ENCODE measurements around the gene SIRT6. TPM values are rescaled to one million over a fixed set of nuclear protein-coding genes. Genes with fewer than 3 reads are reported as not detected.

The SIRT6 gene
- total RNA-seq, 4 donors from 2014 or later, result 16.0 to 24.1 (median 19.9) TPM

- 94% methylated on average over 81 of the region's 81 CpGs for WGBS
- Histone ChIP-seq H3K27me3 (peaks cover 0 to 1% (median 0%) of the 10 kb centered on the region in 4 donors), H3K27ac (replicated peaks in 1 of 4) (no peak overlapping the region), H3K36me3 (no peaks in the 10 kb centered on the region), H3K9me3 (no peaks in the 10 kb centered on the region), H3K4me1 (no peaks in the 10 kb centered on the region), H3K4me3 (no peak overlapping the region)
- TF ChIP-seq EP300 (IDR thresholded peaks at IDR 0.05) (no peak), POLR2AphosphoS5 (IDR thresholded peaks at IDR 0.05) (no peak), POLR2A (IDR thresholded peaks at IDR 0.05; ENCODE audit: low read depth) (no peak), CTCF (IDR thresholded peaks at IDR 0.05) (no peak)
- no peak for DNase-seq (ENCODE audit: extremely low spot score)
- intact Hi-C loops (cut with DNase I), result no loop called here
These were observed 35.3 kb upstream of the SIRT6 start for GRCh38 chr19:4217429-4218264.

GRCh38 chr19:4216846-4217245, 34.5 kb upstream of the SIRT6 start:
- no peak for DNase-seq (ENCODE audit: extremely low spot score)
- H3K27ac ChIP-seq (replicated peaks in 1 of 4), result no peak overlapping the region
- H3K4me3 ChIP-seq, result no peak overlapping the region
- no peaks in the 10 kb centered on the region for H3K36me3 ChIP-seq
- H3K9me3 ChIP-seq, result no peaks in the 10 kb centered on the region
- TF ChIP-seq POLR2AphosphoS5 (IDR thresholded peaks at IDR 0.05), result no peak
- TF ChIP-seq EP300 (IDR thresholded peaks at IDR 0.05), result no peak
- TF ChIP-seq POLR2A (IDR thresholded peaks at IDR 0.05; ENCODE audit: low read depth), result no peak
- TF ChIP-seq CTCF (IDR thresholded peaks at IDR 0.05), result no peak
- H3K4me1 ChIP-seq, result no peaks in the 10 kb centered on the region
- H3K27me3 ChIP-seq, result peaks cover 0 to 7% (median 0%) of the 10 kb centered on the region in 4 donors
- intact Hi-C loops (cut with DNase I), result no loop called here
- WGBS, result 81% methylated on average over 6 of the region's 6 CpGs

- Histone ChIP-seq H3K4me1 (no peaks in the 10 kb centered on the region), H3K27me3 (peaks cover 0 to 18% (median 0%) of the 10 kb centered on the region in 4 donors), H3K4me3 (no peak overlapping the region), H3K27ac (replicated peaks in 1 of 4) (no peak overlapping the region), H3K36me3 (no peaks in the 10 kb centered on the region), H3K9me3 (no peaks in the 10 kb centered on the region)
- TF ChIP-seq EP300 (IDR thresholded peaks at IDR 0.05) (no peak), POLR2AphosphoS5 (IDR thresholded peaks at IDR 0.05) (no peak)
- intact Hi-C loops (cut with DNase I), result no loop called here
- 52% methylated on average over 10 of the region's 10 CpGs for WGBS
- no peak for DNase-seq (ENCODE audit: extremely low spot score)
These were observed 33.4 kb upstream of the SIRT6 start for GRCh38 chr19:4215807-4216206.

GRCh38 chr19:4213116-4213515, 30.8 kb upstream of the SIRT6 start:
- DNase-seq (ENCODE audit: extremely low spot score), result no peak
- intact Hi-C loops (cut with DNase I), result no loop called here
- Histone ChIP-seq H3K36me3 (no peaks in the 10 kb centered on the region), H3K27me3 (peaks cover 0 to 44% (median 0%) of the 10 kb centered on the region in 4 donors), H3K4me1 (no peaks in the 10 kb centered on the region), H3K4me3 (no peak overlapping the region), H3K9me3 (no peaks in the 10 kb centered on the region), H3K27ac (replicated peaks in 1 of 4) (no peak overlapping the region)
- 77% methylated on average over 3 of the region's 3 CpGs for WGBS
- TF ChIP-seq CTCF (IDR thresholded peaks at IDR 0.05), result no peak
- no peak for TF ChIP-seq EP300 (IDR thresholded peaks at IDR 0.05)
- no peak for TF ChIP-seq POLR2AphosphoS5 (IDR thresholded peaks at IDR 0.05)
- TF ChIP-seq POLR2A (IDR thresholded peaks at IDR 0.05; ENCODE audit: low read depth), result no peak

- no peaks in the 10 kb centered on the region for H3K4me1 ChIP-seq
- no peaks in the 10 kb centered on the region for H3K36me3 ChIP-seq
- 79% methylated on average over 15 of the region's 15 CpGs for WGBS
- DNase-seq (ENCODE audit: extremely low spot score), result no peak
- H3K27ac ChIP-seq (replicated peaks in 1 of 4), result no peak overlapping the region
- no peak for TF ChIP-seq POLR2AphosphoS5 (IDR thresholded peaks at IDR 0.05)
- no peak for TF ChIP-seq POLR2A (IDR thresholded peaks at IDR 0.05; ENCODE audit: low read depth)
- no peak for TF ChIP-seq CTCF (IDR thresholded peaks at IDR 0.05)
- no peak for TF ChIP-seq EP300 (IDR thresholded peaks at IDR 0.05)
- intact Hi-C loops (cut with DNase I), result no loop called here
- H3K9me3 ChIP-seq, result no peaks in the 10 kb centered on the region
- peaks cover 0 to 57% (median 0%) of the 10 kb centered on the region in 4 donors for H3K27me3 ChIP-seq
- no peak overlapping the region for H3K4me3 ChIP-seq
These were observed 27.9 kb upstream of the SIRT6 start for GRCh38 chr19:4210166-4210731.

All from esophagus muscularis mucosa (tissue), 4 donors.